HG03457 (cell line): ENCODE results near the gene PCDHB14.

Experiments
- ATAC-seq: cut with Tn5 transposase; IDR thresholded peaks from one replicate; pipeline ENCODE4 v1.9.1; 2021; ENCODE audit warnings: moderate number of reproducible peaks; ENCODE audit not compliant: unreplicated experiment

Gene PCDHB14

DNA sequence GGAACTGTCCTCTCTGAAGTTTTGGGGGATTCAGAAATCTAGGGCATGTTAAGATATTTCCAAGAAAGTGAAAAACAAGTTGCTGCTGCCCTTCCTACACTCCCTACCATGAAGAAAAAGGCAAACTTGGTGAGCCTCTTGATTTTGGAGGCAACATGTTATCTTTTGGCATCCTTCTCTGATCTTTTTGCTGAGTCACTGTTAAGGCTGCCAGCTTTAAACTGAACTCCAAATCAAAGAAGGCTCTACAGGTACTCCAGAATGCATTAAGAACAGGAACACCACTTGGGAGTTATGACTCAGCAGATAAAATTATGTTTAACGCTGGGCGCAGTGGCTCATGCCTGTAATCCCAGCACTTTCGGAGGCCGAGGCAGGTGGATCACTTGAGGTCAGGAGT is 46.1 kb downstream of the PCDHB14 start:
- ATAC-seq, result no peak

DNA sequence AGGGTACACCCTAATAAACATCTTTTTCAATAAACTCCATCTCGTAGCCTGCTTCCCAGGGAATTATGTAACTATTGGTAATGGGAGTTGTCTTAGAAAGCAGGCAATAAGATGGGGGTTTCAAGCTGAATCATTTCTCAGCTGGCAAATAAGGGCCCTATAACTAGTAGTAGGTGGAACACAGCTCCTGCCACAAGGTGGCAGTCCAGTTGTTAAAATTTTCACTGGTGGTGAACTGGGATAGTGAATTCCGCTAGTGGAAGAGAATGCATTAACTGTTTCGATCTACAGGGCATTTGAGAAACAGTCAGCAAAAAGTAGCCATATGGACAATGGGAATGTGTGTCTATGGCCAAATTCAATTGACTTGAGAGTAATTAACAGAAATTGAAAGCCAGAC is 49.8 kb downstream of the PCDHB14 start:
- no peak for ATAC-seq
